Upper lobe of left lung (tissue), 4 donors: ENCODE measurements around the gene TUBB4B.

Source experiments
- CTCF ChIP-seq, 6 experiments: fragments of 450-650 bp in 4 of 6; fragments of 200-600 bp in 2 of 6; sonication (generic) in 2 of 6; IDR thresholded peaks; one replicate each; pipeline ENCODE4 v1.5.1; 2016 to 2019; ENCODE audit warnings: antibody characterized with exemption in 6 of 6
- POLR2AphosphoS5 ChIP-seq, 2 donors: sonication (generic); formaldehyde crosslinking; IDR thresholded peaks; one replicate each; pipeline ENCODE4 v1.5.1; 2017; ENCODE audit warnings: antibody characterized with exemption in 2 of 2

- TF ChIP-seq CTCF (IDR thresholded peaks at IDR 0.05) (no peak), POLR2AphosphoS5 (IDR thresholded peaks at IDR 0.05) (no peak)
Measured at GRCh38 chr9:137212520-137212919, 28.6 kb upstream of the TUBB4B start.
